GM12891 (cell line): Measurements from ENCODE around the gene PLBD2.

Source experiments
- PAX5 ChIP-seq: IDR thresholded peaks from 2 replicates; pipeline ENCODE4 v1.6.1; 2011; ENCODE audit warnings: low read length, moderate library complexity, mild to moderate bottlenecking; ENCODE audit not compliant: insufficient read depth, severe bottlenecking
- POLR2A ChIP-seq: IDR thresholded peaks from 2 replicates; pipeline ENCODE4 v1.6.1; 2011; ENCODE audit warnings: low read depth, low read length, control low read depth
- POLR2AphosphoS5 ChIP-seq: IDR thresholded peaks from 2 replicates; pipeline ENCODE4 v1.6.1; 2011; ENCODE audit warnings: low read depth, low read length, control low read depth
- SPI1 ChIP-seq: IDR thresholded peaks from 2 replicates; pipeline ENCODE4 v1.6.1; 2011; ENCODE audit warnings: low read depth, low read length, control low read depth
- TAF1 ChIP-seq: IDR thresholded peaks from 2 replicates; pipeline ENCODE4 v1.6.1; 2011; ENCODE audit warnings: low read depth, low read length, control low read depth

GRCh38 chr12:113393749-113394148 is 35.4 kb downstream of the PLBD2 start:
- TF ChIP-seq POLR2A (no peak), TAF1 (no peak), SPI1 (no peak), PAX5 (no peak), POLR2AphosphoS5 (no peak)
